SU-DHL-6 (cell line): ENCODE measurements around the gene DSG3.

Experiments
- EZH2phosphoT487 ChIP-seq: fragments of 200-600 bp; sonication (generic), shearing (Covaris generic); conservative IDR thresholded peaks from 2 replicates; pipeline ENCODE4 v1.6.1; 2018; ENCODE audit warnings: mild to moderate bottlenecking, antibody characterized with exemption, low read length, moderate library complexity, mixed read lengths
- TF ChIP-seq, protein P1 (sequence below): fragments of 200-600 bp; sonication (generic); IDR thresholded peaks from one replicate; pipeline ENCODE4 v1.5.1; 2017; ENCODE audit warnings: antibody characterized with exemption, mild to moderate bottlenecking, low read length, moderate library complexity; ENCODE audit not compliant: insufficient read depth, poor library complexity, severe bottlenecking

DNA sequence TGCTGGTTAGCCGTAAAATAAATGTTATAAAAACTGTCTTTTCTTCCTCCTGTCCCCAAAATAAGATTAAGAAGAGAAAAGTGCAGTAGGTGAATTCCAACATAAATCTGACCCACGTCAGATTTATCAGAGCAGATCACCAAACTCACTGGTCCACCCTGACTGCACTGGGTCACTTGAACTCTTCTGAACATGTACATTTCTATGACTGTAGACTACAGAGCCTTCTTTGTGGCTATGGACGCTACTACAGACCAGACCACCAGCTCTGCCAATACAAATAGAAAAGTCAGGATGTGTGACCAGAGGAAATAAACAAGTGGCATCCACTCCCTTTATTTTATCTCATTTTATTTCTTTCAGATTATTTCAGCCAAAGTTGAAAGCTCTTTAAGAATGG, 62.0 kb downstream of the DSG3 start:
- TF ChIP-seq, protein P1, sequence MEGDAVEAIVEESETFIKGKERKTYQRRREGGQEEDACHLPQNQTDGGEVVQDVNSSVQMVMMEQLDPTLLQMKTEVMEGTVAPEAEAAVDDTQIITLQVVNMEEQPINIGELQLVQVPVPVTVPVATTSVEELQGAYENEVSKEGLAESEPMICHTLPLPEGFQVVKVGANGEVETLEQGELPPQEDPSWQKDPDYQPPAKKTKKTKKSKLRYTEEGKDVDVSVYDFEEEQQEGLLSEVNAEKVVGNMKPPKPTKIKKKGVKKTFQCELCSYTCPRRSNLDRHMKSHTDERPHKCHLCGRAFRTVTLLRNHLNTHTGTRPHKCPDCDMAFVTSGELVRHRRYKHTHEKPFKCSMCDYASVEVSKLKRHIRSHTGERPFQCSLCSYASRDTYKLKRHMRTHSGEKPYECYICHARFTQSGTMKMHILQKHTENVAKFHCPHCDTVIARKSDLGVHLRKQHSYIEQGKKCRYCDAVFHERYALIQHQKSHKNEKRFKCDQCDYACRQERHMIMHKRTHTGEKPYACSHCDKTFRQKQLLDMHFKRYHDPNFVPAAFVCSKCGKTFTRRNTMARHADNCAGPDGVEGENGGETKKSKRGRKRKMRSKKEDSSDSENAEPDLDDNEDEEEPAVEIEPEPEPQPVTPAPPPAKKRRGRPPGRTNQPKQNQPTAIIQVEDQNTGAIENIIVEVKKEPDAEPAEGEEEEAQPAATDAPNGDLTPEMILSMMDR: no peak
- TF ChIP-seq EZH2phosphoT487: no peak
